Measurements from ENCODE around the gene PPIL4. TPM values are rescaled to one million over a fixed set of nuclear protein-coding genes. Genes with fewer than 3 reads are reported as not detected.

The PPIL4 gene
- total RNA-seq, 1 experiment from 2014 or later = 27.7 TPM

GRCh38 chr6:149477544-149477943 is 68.3 kb downstream of the PPIL4 start (continued):
- no peak for TF ChIP-seq ZNF532 (CRISPR knock-in tag; IDR thresholded peaks at IDR 0.05; ENCODE audit: borderline replicate concordance)
- no peak for TF ChIP-seq GRHL2 (CRISPR knock-in tag; IDR thresholded peaks at IDR 0.05; ENCODE audit: insufficient replicate concordance, severe bottlenecking)
- no peak for TF ChIP-seq ZNF423 (CRISPR knock-in tag; IDR thresholded peaks at IDR 0.05)

GRCh38 chr6:149476789-149477455 is 68.9 kb downstream of the PPIL4 start:
- Mint-ChIP-seq H3K4me3 (no peak overlapping the region), H3K27me3 (ENCODE audit: low read depth) (no peaks in the 10 kb centered on the region)
- no peak for ATAC-seq
- TF ChIP-seq JUN (CRISPR knock-in tag; IDR thresholded peaks at IDR 0.05) (no peak), AR (CRISPR knock-in tag; IDR thresholded peaks at IDR 0.05) (no peak), MLX (CRISPR knock-in tag; IDR thresholded peaks at IDR 0.05) (no peak), ELF4 (CRISPR knock-in tag; IDR thresholded peaks at IDR 0.05; ENCODE audit: low read depth) (no peak), RELA (CRISPR knock-in tag; IDR thresholded peaks at IDR 0.05; ENCODE audit: borderline replicate concordance) (no peak), GRHL2 (CRISPR knock-in tag; IDR thresholded peaks at IDR 0.05; ENCODE audit: insufficient replicate concordance, severe bottlenecking) (no peak), ZBTB43 (CRISPR knock-in tag; IDR thresholded peaks at IDR 0.05) (no peak), TP53 (CRISPR knock-in tag; IDR thresholded peaks at IDR 0.05) (no peak), ZNF425 (CRISPR knock-in tag; conservative IDR thresholded peaks at IDR 0.05) (no peak), ATF2 (CRISPR knock-in tag; IDR thresholded peaks at IDR 0.05; ENCODE audit: borderline replicate concordance, low read depth) (no peak), ZNF138 (CRISPR knock-in tag; conservative IDR thresholded peaks at IDR 0.05) (no peak), E2F1 (CRISPR knock-in tag; IDR thresholded peaks at IDR 0.05) (no peak), ZNF396 (CRISPR knock-in tag; IDR thresholded peaks at IDR 0.05; ENCODE audit: borderline replicate concordance) (no peak), ZNF423 (CRISPR knock-in tag; IDR thresholded peaks at IDR 0.05) (no peak), FOXP4 (CRISPR knock-in tag; IDR thresholded peaks at IDR 0.05) (no peak), HMGA2 (CRISPR knock-in tag; IDR thresholded peaks at IDR 0.05) (no peak), ZNF671 (CRISPR knock-in tag; IDR thresholded peaks at IDR 0.05) (no peak)

More at GRCh38 chr6:149476789-149477455, 68.9 kb downstream of the PPIL4 start:
- H3K36me3 Mint-ChIP-seq = no peaks in the 10 kb centered on the region
- no peaks in the 10 kb centered on the region for H3K9me3 Mint-ChIP-seq
- peaks cover 10% of the 10 kb centered on the region for H3K4me1 Mint-ChIP-seq
- CTCF ChIA-PET = interaction anchor here (0.7 kb wide), 1 partner anchor 187 kb away, joined by 3 read pairs; no protein-coding TSS in a partner anchor
- no peak overlapping the region for H3K27ac Mint-ChIP-seq
- POLR2A ChIA-PET = no interaction called here
- no peak for DNase-seq (ENCODE audit: low spot score)

Measured in WTC11 (cell line).